Osteocyte (in vitro differentiated cells): ENCODE results near the gene GOLIM4. TPM values are rescaled to one million over a fixed set of nuclear protein-coding genes. Genes with fewer than 3 reads are reported as not detected.

Experiments
- DNase-seq: peaks from one replicate; pipeline ENCODE4 v3.0.0; 2021; ENCODE audit warnings: mixed read lengths; ENCODE audit not compliant: unreplicated experiment; ENCODE audit errors: extremely low spot score
- H3K27ac Mint-ChIP-seq: one replicate; pipeline ENCODE4 v1.8.0; 2021; ENCODE audit warnings: mild to moderate bottlenecking, mixed read lengths; ENCODE audit not compliant: unreplicated experiment
- H3K27me3 Mint-ChIP-seq: one replicate; pipeline ENCODE4 v1.8.0; 2021; ENCODE audit warnings: mixed read lengths; ENCODE audit not compliant: unreplicated experiment
- H3K36me3 Mint-ChIP-seq: one replicate; pipeline ENCODE4 v1.8.0; 2021; ENCODE audit warnings: mixed read lengths; ENCODE audit not compliant: unreplicated experiment
- H3K4me1 Mint-ChIP-seq: one replicate; pipeline ENCODE4 v1.8.0; 2021; ENCODE audit warnings: mixed read lengths; ENCODE audit not compliant: unreplicated experiment
- H3K4me3 Mint-ChIP-seq: one replicate; pipeline ENCODE4 v1.8.0; 2021; ENCODE audit warnings: mild to moderate bottlenecking, moderate library complexity, mixed read lengths; ENCODE audit not compliant: unreplicated experiment
- H3K9me3 Mint-ChIP-seq: one replicate; pipeline ENCODE4 v1.8.0; 2021; ENCODE audit warnings: mixed read lengths; ENCODE audit not compliant: unreplicated experiment
- total RNA-seq: library from RNA; stranded (reverse); gene quantifications from 2 replicates; pipeline ENCODE4 v1.2.1, GENCODE V29; 2021
- TF ChIP-seq, protein P1 (sequence below): fragments of 200-600 bp; sonication (generic); IDR thresholded peaks from 2 replicates; pipeline ENCODE4 v1.5.0; 2021; ENCODE audit warnings: antibody characterized with exemption, mild to moderate bottlenecking, moderate library complexity

The GOLIM4 gene
- total RNA-seq, 1 donor from 2014 or later, result 40.5 TPM

DNA sequence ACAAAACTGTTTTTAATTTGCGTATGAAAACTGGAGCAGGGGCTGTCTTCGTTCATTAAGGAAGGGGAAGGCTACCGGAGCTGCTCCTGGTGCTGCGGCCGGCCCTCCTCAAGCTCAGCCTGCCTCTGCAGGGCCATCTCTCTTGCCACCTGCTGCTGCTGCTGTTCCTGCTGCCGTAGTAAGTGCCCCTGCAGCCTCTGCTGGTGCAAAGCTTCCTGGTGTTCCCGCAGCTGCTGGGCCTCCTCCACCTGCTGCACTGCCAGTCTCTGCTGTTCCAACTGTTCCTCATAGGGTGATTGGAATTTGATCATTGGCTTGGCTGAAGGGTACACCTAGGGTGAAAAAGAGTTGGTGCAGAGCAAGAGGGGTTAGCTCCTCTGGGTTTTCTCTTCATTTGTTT lies 66.0 kb downstream of the GOLIM4 start:
- H3K4me1 Mint-ChIP-seq, result peaks cover 13% of the 10 kb centered on the region
- no peaks in the 10 kb centered on the region for H3K9me3 Mint-ChIP-seq
- no peak overlapping the region for H3K4me3 Mint-ChIP-seq
- TF ChIP-seq, protein P1, sequence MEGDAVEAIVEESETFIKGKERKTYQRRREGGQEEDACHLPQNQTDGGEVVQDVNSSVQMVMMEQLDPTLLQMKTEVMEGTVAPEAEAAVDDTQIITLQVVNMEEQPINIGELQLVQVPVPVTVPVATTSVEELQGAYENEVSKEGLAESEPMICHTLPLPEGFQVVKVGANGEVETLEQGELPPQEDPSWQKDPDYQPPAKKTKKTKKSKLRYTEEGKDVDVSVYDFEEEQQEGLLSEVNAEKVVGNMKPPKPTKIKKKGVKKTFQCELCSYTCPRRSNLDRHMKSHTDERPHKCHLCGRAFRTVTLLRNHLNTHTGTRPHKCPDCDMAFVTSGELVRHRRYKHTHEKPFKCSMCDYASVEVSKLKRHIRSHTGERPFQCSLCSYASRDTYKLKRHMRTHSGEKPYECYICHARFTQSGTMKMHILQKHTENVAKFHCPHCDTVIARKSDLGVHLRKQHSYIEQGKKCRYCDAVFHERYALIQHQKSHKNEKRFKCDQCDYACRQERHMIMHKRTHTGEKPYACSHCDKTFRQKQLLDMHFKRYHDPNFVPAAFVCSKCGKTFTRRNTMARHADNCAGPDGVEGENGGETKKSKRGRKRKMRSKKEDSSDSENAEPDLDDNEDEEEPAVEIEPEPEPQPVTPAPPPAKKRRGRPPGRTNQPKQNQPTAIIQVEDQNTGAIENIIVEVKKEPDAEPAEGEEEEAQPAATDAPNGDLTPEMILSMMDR, result no peak
- no peak overlapping the region for H3K27ac Mint-ChIP-seq
- H3K36me3 Mint-ChIP-seq, result peaks cover 52% of the 10 kb centered on the region
- H3K27me3 Mint-ChIP-seq, result no peaks in the 10 kb centered on the region
- DNase-seq, result no peak

DNA sequence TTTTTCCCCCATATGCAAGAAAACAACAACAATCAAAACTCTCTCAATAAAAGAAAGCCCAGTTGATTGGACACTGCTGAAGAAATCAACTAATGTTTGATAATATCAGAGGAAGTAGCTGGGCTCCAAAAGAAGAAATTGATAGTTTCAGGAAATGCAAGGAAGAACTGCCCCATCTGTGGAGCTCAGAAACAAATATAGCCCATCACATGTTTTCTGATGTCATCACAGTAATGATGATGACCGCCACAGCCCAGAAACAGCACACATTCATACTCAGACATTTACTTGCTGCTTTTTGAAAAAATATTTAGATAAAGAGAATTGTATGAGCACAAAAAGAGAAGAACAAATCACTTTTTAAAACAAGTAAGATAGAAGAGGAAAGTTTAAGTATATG lies 67.6 kb downstream of the GOLIM4 start:
- no peak for DNase-seq
- Mint-ChIP-seq H3K9me3 (no peaks in the 10 kb centered on the region), H3K36me3 (peaks cover 57% of the 10 kb centered on the region), H3K27ac (no peak overlapping the region), H3K4me3 (no peak overlapping the region), H3K4me1 (peaks cover 22% of the 10 kb centered on the region), H3K27me3 (no peaks in the 10 kb centered on the region)
- TF ChIP-seq, protein P1, result no peak

DNA sequence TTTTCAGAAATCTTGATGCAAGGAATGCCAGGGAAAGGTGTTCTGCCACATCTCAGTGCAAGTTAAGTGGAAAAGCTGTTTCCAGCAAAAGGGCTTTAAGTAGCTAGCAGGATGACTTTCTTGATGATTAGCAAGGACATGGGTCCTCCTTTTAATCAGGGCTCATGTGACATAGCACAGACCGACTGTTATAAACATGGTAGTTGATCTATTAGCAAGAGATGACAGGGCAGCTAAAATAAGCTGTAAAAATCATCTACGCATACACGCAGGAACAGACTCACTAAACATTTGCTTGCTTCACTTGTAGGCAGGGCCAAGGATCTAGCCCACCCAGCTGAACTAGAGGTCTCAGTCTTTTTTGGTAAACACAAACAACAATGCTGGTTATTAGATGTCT lies 69.0 kb downstream of the GOLIM4 start:
- Mint-ChIP-seq H3K27me3 (no peaks in the 10 kb centered on the region), H3K9me3 (no peaks in the 10 kb centered on the region), H3K4me3 (no peak overlapping the region), H3K36me3 (peaks cover 60% of the 10 kb centered on the region), H3K4me1 (peaks cover 22% of the 10 kb centered on the region), H3K27ac (no peak overlapping the region)
- TF ChIP-seq, protein P1, result no peak
- DNase-seq, result no peak

DNA sequence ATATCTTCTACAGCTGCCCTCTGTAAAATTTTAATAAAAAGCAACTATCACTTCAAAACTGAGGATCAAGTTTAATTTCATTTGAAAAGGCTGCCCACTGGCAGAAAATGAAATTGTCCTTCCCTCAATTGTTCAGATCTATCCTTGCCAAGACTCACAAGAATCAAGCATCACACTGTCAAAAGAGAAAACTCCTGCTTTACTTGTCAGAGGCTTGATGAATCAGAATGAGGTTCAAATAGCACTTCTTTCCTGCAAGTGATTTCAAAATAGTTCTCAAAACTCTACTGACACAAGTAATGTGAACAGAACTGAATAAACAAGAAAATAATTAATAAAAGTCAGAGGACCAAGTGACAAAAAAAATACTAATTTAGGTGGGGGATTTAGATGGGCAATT lies 70.6 kb downstream of the GOLIM4 start:
- no peaks in the 10 kb centered on the region for H3K27me3 Mint-ChIP-seq
- no peaks in the 10 kb centered on the region for H3K9me3 Mint-ChIP-seq
- no peak for DNase-seq
- H3K4me1 Mint-ChIP-seq, result peaks cover 19% of the 10 kb centered on the region
- TF ChIP-seq, protein P1, result no peak
- peaks cover 60% of the 10 kb centered on the region for H3K36me3 Mint-ChIP-seq
- no peak overlapping the region for H3K4me3 Mint-ChIP-seq
- H3K27ac Mint-ChIP-seq, result peak overlapping the region; percentile 82

DNA sequence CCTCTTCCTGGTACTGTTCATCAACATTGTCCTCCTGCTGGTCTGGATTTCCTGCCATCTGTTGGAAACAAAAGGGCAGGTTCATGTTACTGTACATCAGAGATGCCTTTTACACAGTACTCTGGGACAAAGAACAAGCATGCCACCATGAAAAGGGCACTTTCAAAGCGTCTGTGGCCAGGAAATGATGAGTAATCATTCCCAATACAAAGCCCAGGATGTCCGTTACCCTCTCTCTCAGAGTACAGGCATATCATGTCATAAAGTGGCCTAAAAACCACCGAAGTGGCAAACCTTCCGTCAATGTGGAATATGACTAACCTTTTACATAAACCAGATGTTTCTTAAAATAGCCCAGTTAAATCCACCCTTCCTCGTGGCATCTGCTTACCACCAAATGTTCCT lies 71.2 kb downstream of the GOLIM4 start:
- H3K27me3 Mint-ChIP-seq, result no peaks in the 10 kb centered on the region
- TF ChIP-seq, protein P1, result no peak
- no peak for DNase-seq
- H3K27ac Mint-ChIP-seq, result peak overlapping the region; percentile 82
- no peak overlapping the region for H3K4me3 Mint-ChIP-seq
- H3K36me3 Mint-ChIP-seq, result peaks cover 58% of the 10 kb centered on the region
- no peaks in the 10 kb centered on the region for H3K9me3 Mint-ChIP-seq
- peaks cover 19% of the 10 kb centered on the region for H3K4me1 Mint-ChIP-seq
